Prostate gland (tissue), 2 donors: ENCODE results near the gene EBF3.

Experiments used
- POLR2A ChIP-seq: fragments of 450-650 bp; IDR thresholded peaks from one replicate; pipeline ENCODE4 v1.6.1; 2016; ENCODE audit warnings: antibody characterized with exemption, mild to moderate bottlenecking
- POLR2AphosphoS5 ChIP-seq: sonication (generic); formaldehyde crosslinking; IDR thresholded peaks from one replicate; pipeline ENCODE4 v1.6.1; 2017; ENCODE audit warnings: antibody characterized with exemption
- TF ChIP-seq, protein P1 (sequence below), 4 experiments: fragments of 200-600 bp in 2 of 4; fragments of 450-650 bp in 2 of 4; sonication (generic) in 2 of 4; IDR thresholded peaks; 1 replicate in 3 of 4; 2 replicates in 1 of 4; pipeline ENCODE4 v1.5.1; 2016 to 2019; ENCODE audit warnings: antibody characterized with exemption in 4 of 4, mild to moderate bottlenecking in 2 of 4, moderate library complexity in 2 of 4

DNA sequence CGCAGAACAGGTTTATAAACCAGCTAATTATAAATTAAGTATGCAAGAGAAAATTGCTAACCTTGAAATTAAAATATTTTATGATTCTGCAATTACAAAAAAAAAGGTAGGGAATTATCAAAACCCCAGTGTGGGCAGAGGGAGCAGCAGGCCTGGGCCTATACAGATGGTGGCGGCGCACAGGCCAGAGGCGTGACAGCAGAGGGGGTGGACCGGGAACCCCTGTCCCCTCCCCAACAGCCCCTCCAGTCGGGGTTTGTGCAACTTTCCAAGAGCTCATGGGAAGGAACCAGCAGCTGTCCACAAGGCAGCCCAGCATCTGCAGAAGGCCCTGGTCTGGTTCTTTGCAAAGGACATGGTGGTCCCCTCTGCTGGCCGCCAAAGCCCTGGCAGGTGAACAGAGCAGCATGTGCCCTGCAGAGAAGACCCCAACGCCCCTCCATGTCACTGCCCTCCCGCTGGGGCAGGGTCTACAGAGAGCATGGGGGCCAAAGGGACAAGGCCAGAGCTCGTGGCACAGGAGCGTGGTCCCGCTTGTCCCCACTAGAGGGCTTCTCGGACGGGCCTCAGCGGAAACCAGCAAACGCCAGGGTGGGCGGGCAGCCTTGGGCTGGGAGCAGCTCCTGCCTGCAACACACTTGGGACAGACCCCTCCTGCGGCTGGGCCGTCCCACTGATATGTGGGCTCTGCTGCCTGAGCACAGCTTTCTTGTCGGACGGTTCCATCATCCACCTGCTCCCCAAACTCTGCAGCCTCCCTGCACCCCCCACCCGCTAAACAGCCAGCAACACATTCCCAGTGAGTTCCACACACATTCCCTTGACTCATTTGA is 75.1 kb downstream of the EBF3 start:
- TF ChIP-seq, protein P1, sequence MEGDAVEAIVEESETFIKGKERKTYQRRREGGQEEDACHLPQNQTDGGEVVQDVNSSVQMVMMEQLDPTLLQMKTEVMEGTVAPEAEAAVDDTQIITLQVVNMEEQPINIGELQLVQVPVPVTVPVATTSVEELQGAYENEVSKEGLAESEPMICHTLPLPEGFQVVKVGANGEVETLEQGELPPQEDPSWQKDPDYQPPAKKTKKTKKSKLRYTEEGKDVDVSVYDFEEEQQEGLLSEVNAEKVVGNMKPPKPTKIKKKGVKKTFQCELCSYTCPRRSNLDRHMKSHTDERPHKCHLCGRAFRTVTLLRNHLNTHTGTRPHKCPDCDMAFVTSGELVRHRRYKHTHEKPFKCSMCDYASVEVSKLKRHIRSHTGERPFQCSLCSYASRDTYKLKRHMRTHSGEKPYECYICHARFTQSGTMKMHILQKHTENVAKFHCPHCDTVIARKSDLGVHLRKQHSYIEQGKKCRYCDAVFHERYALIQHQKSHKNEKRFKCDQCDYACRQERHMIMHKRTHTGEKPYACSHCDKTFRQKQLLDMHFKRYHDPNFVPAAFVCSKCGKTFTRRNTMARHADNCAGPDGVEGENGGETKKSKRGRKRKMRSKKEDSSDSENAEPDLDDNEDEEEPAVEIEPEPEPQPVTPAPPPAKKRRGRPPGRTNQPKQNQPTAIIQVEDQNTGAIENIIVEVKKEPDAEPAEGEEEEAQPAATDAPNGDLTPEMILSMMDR (IDR thresholded peaks at IDR 0.05) = peak in 3 of 4 experiments; percentile 11 to 31 (median 27)
- no peak for TF ChIP-seq POLR2A
- TF ChIP-seq POLR2AphosphoS5 = no peak
